HG03457 (cell line): Measurements from ENCODE around the gene GRAMD4.

ENCODE experiments used
- ATAC-seq: cut with Tn5 transposase; IDR thresholded peaks from one replicate; pipeline ENCODE4 v1.9.1; 2021; ENCODE audit warnings: moderate number of reproducible peaks; ENCODE audit not compliant: unreplicated experiment

GRAMD4 gene

GRCh38 chr22:46619830-46620501 lies at the start of gene GRAMD4:
Gene GRAMD4, plus strand, starts transcription at chr22:46620386. Its CDS starts 6,414 bp downstream, at chr22:46626800.
- ATAC-seq: no peak

- ATAC-seq: no peak
Measured at GRCh38 chr22:46571642-46572250, 48.4 kb upstream of the GRAMD4 start.

GRCh38 chr22:46572911-46573780 lies 47.0 kb upstream of the GRAMD4 start:
- no peak for ATAC-seq

- ATAC-seq: no peak
Measured at GRCh38 chr22:46573781-46574437, 46.3 kb upstream of the GRAMD4 start.

GRCh38 chr22:46574438-46574992 lies 45.7 kb upstream of the GRAMD4 start:
- no peak for ATAC-seq

GRCh38 chr22:46574993-46575910 lies 44.9 kb upstream of the GRAMD4 start:
- no peak for ATAC-seq

GRCh38 chr22:46575911-46576555 lies 44.2 kb upstream of the GRAMD4 start:
- no peak for ATAC-seq

- no peak for ATAC-seq
Measured at GRCh38 chr22:46576556-46577367, 43.4 kb upstream of the GRAMD4 start.

- no peak for ATAC-seq
Measured at GRCh38 chr22:46577368-46578249, 42.6 kb upstream of the GRAMD4 start.

GRCh38 chr22:46578251-46578823 lies 41.8 kb upstream of the GRAMD4 start:
- no peak for ATAC-seq

- no peak for ATAC-seq
Measured at GRCh38 chr22:46578824-46579561, 41.2 kb upstream of the GRAMD4 start.

- ATAC-seq: no peak
Measured at GRCh38 chr22:46579751-46580449, 40.3 kb upstream of the GRAMD4 start.

GRCh38 chr22:46580940-46581537 lies 39.1 kb upstream of the GRAMD4 start:
- no peak for ATAC-seq

- no peak for ATAC-seq
Measured at GRCh38 chr22:46581538-46582244, 38.5 kb upstream of the GRAMD4 start.
